ENCODE results near the gene SORD.
"Not testable (repeated sequence)": the region's sequence is repeated elsewhere in the genome, so short reads cannot be mapped to it uniquely, and the experiment has no call there.

DNA sequence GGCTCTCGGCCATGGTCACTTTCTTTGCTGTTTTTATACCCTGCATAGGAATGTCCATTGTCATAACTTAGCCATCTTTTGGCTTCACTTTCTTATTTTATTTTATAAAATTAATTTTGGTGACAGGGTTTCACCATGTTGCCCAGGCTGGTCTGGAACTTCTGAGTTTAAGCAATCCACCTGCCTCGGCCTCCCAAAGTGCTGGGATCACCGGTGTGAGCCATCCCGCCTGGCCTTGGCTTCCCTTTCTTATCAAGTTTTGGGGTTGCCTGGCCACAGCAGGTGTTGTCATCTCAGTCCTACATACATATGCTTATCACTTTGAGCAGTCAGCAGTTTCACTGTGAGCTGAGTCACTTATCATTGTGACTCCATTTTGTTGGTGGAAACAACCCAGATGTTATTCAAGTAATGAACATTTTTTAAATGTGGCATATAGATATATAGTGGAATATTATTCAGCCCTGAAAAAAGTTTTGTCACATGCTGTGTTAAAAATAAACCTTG lies 8.6 kb downstream of the SORD start:
- TF ChIP-seq, protein P1, sequence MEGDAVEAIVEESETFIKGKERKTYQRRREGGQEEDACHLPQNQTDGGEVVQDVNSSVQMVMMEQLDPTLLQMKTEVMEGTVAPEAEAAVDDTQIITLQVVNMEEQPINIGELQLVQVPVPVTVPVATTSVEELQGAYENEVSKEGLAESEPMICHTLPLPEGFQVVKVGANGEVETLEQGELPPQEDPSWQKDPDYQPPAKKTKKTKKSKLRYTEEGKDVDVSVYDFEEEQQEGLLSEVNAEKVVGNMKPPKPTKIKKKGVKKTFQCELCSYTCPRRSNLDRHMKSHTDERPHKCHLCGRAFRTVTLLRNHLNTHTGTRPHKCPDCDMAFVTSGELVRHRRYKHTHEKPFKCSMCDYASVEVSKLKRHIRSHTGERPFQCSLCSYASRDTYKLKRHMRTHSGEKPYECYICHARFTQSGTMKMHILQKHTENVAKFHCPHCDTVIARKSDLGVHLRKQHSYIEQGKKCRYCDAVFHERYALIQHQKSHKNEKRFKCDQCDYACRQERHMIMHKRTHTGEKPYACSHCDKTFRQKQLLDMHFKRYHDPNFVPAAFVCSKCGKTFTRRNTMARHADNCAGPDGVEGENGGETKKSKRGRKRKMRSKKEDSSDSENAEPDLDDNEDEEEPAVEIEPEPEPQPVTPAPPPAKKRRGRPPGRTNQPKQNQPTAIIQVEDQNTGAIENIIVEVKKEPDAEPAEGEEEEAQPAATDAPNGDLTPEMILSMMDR (IDR thresholded peaks at IDR 0.05): not testable (repeated sequence)
- not testable (repeated sequence) for TF ChIP-seq POLR2A (IDR thresholded peaks at IDR 0.05)

All from body of pancreas (tissue), 4 donors.